ENCODE measurements around the gene GJB2.
A peak's percentile ranks its signal among the peaks of the same experiment; 100 is the strongest.
"Not testable (repeated sequence)": the region's sequence is repeated elsewhere in the genome, so short reads cannot be mapped to it uniquely, and the experiment has no call there.

Gene GJB2

GRCh38 chr13:20165417-20166257 lies 27.1 kb downstream of the GJB2 start:
- no peak for DNase-seq

GRCh38 chr13:20161951-20162300 lies 30.8 kb downstream of the GJB2 start:
- no peak for DNase-seq

GRCh38 chr13:20161275-20161950 lies 31.3 kb downstream of the GJB2 start:
- DNase-seq: no peak

GRCh38 chr13:20160306-20161274 lies 32.1 kb downstream of the GJB2 start, which contains the start of gene GJA3:
TSS of gene GJA3 (minus strand) at chr13:20161052. CDS start at chr13:20143288, 17,764 bp downstream.
- peak; percentile 9 for DNase-seq

GRCh38 chr13:20159646-20160305 lies 33.0 kb downstream of the GJB2 start:
- DNase-seq: no peak

GRCh38 chr13:20157151-20157796 lies 35.5 kb downstream of the GJB2 start:
- no peak for DNase-seq

GRCh38 chr13:20156702-20157101 lies 36.0 kb downstream of the GJB2 start:
- no peak for DNase-seq

- not testable (repeated sequence) for DNase-seq
Measured at GRCh38 chr13:20153290-20153689, 39.4 kb downstream of the GJB2 start.

- DNase-seq: no peak
Measured at GRCh38 chr13:20151612-20152011, 41.1 kb downstream of the GJB2 start.

- no peak for DNase-seq
Measured at GRCh38 chr13:20151016-20151415, 41.7 kb downstream of the GJB2 start.

GRCh38 chr13:20150561-20150960 lies 42.2 kb downstream of the GJB2 start:
- DNase-seq: no peak

GRCh38 chr13:20149762-20150161 lies 43.0 kb downstream of the GJB2 start:
- no peak for DNase-seq

GRCh38 chr13:20148501-20149183 lies 44.1 kb downstream of the GJB2 start:
- no peak for DNase-seq

- no peak for DNase-seq
Measured at GRCh38 chr13:20146381-20146780, 46.4 kb downstream of the GJB2 start.

- no peak for DNase-seq
Measured at GRCh38 chr13:20145521-20145920, 47.2 kb downstream of the GJB2 start.

GRCh38 chr13:20144141-20144850 lies 48.4 kb downstream of the GJB2 start:
- DNase-seq: no peak

- DNase-seq: no peak
Measured at GRCh38 chr13:20142927-20143480, 49.7 kb downstream of the GJB2 start.

- DNase-seq: no peak
Measured at GRCh38 chr13:20142023-20142926, 50.5 kb downstream of the GJB2 start.
